ENCODE data around the gene BEGAIN. TPM values are rescaled to one million over a fixed set of nuclear protein-coding genes. Genes with fewer than 3 reads are reported as not detected.

The BEGAIN gene
- total RNA-seq, 4 donors from 2014 or later = 0.47 to 1.5 (median 0.53) TPM; not detected in 1

GRCh38 chr14:100611811-100612480 is 24.7 kb upstream of the BEGAIN start:
- 68 to 85% methylated on average over 3 to 7 of the region's 10 CpGs for WGBS, 2 donors
- Histone ChIP-seq H3K36me3 (no peaks in the 10 kb centered on the region), H3K4me3 (no peak overlapping the region), H3K27me3 (peaks cover 0 to 38% (median 0%) of the 10 kb centered on the region in 4 donors), H3K4me1 (no peaks in the 10 kb centered on the region), H3K27ac (no peak overlapping the region), H3K9me3 (no peaks in the 10 kb centered on the region)
- no peak for DNase-seq
- intact Hi-C loops (cut with DNase I) = no loop called here
- TF ChIP-seq POLR2A (IDR thresholded peaks at IDR 0.05) (no peak), CTCF (IDR thresholded peaks at IDR 0.05) (no peak)

GRCh38 chr14:100610511-100611217 is 23.4 kb upstream of the BEGAIN start:
- Histone ChIP-seq H3K36me3 (no peaks in the 10 kb centered on the region), H3K9me3 (no peaks in the 10 kb centered on the region), H3K4me1 (no peaks in the 10 kb centered on the region), H3K4me3 (no peak overlapping the region), H3K27me3 (peaks cover 0 to 35% (median 0%) of the 10 kb centered on the region in 4 donors), H3K27ac (no peak overlapping the region)
- TF ChIP-seq POLR2A (IDR thresholded peaks at IDR 0.05) = no peak
- no peak for TF ChIP-seq CTCF (IDR thresholded peaks at IDR 0.05)
- WGBS, 2 donors = 49 to 85% methylated on average over 5 of the region's 14 CpGs
- no peak for DNase-seq
- intact Hi-C loops (cut with DNase I) = no loop called here

- H3K4me1 ChIP-seq = no peaks in the 10 kb centered on the region
- no peaks in the 10 kb centered on the region for H3K36me3 ChIP-seq
- intact Hi-C loops (cut with DNase I) = no loop called here
- H3K27me3 ChIP-seq = peaks cover 0 to 41% (median 0%) of the 10 kb centered on the region in 4 donors
- no peak for DNase-seq
- H3K4me3 ChIP-seq = no peak overlapping the region
- TF ChIP-seq CTCF (IDR thresholded peaks at IDR 0.05) (no peak), POLR2A (IDR thresholded peaks at IDR 0.05) (no peak)
- WGBS, 2 donors = 79 to 86% methylated on average over 3 to 4 of the region's 13 CpGs
- H3K9me3 ChIP-seq = no peaks in the 10 kb centered on the region
- H3K27ac ChIP-seq = no peak overlapping the region
Measured at GRCh38 chr14:100609941-100610391, 22.7 kb upstream of the BEGAIN start.

GRCh38 chr14:100609331-100609870 is 22.2 kb upstream of the BEGAIN start:
- TF ChIP-seq CTCF (IDR thresholded peaks at IDR 0.05) (no peak), POLR2A (IDR thresholded peaks at IDR 0.05) (no peak)
- intact Hi-C loops (cut with DNase I) = no loop called here
- DNase-seq = no peak
- 78 to 88% methylated on average over 9 to 14 of the region's 14 CpGs for WGBS, 2 donors
- no peaks in the 10 kb centered on the region for H3K4me1 ChIP-seq
- H3K27me3 ChIP-seq = peaks cover 0 to 46% (median 0%) of the 10 kb centered on the region in 4 donors
- no peak overlapping the region for H3K27ac ChIP-seq
- no peaks in the 10 kb centered on the region for H3K9me3 ChIP-seq
- H3K36me3 ChIP-seq = no peaks in the 10 kb centered on the region
- H3K4me3 ChIP-seq = no peak overlapping the region

All from esophagus squamous epithelium (tissue), 5 donors.